GM12878 (cell line): Measurements from ENCODE around the gene TAPT1.

Experiments
- BCLAF1 ChIP-seq: fragments of 450-650 bp; IDR thresholded peaks from 2 replicates; pipeline ENCODE4 v1.6.1; 2017; ENCODE audit warnings: antibody characterized with exemption, mild to moderate bottlenecking, moderate library complexity
- CBX3 ChIP-seq: fragments of 200-600 bp; sonication (generic); IDR thresholded peaks from 2 replicates; pipeline ENCODE4 v1.6.1; 2016; ENCODE audit warnings: low read depth, borderline replicate concordance
- CHD2 ChIP-seq: IDR thresholded peaks from 2 replicates; pipeline ENCODE4 v1.6.1; 2011; ENCODE audit warnings: low read depth, low read length, improper control_type of control experiment, borderline replicate concordance
- CTCF ChIP-seq, 3 experiments: IDR thresholded peaks in 2 of 3; conservative IDR thresholded peaks in 1 of 3; 2 replicates each; pipeline ENCODE4 v1.5.1; 2011; ENCODE audit warnings: low read depth in 3 of 3, low read length in 3 of 3, mild to moderate bottlenecking in 3 of 3, control low read depth in 2 of 3, moderate library complexity in 2 of 3, inconsistent platforms in 1 of 3, mixed read lengths in 1 of 3; ENCODE audit not compliant: control insufficient read depth in 2 of 3, insufficient read depth in 1 of 3; ENCODE audit errors: extremely low read depth in 1 of 3
- FOS ChIP-seq: IDR thresholded peaks from 3 replicates; pipeline ENCODE4 v1.6.1; 2011; ENCODE audit warnings: borderline replicate concordance; ENCODE audit not compliant: insufficient read length; ENCODE audit errors: extremely low read depth
- JUND ChIP-seq: IDR thresholded peaks from 2 replicates; pipeline ENCODE4 v1.6.1; 2012; ENCODE audit warnings: low read depth, mild to moderate bottlenecking, low read length, improper control_type of control experiment, moderate library complexity
- RELA ChIP-seq: fragments of 450-650 bp; IDR thresholded peaks from 2 replicates; pipeline ENCODE4 v1.8.0; 2014; ENCODE audit warnings: borderline replicate concordance; ENCODE audit not compliant: partially characterized antibody
- SP1 ChIP-seq: IDR thresholded peaks from one replicate; pipeline ENCODE4 v1.6.1; 2011; ENCODE audit warnings: low read depth, low read length
- TCF12 ChIP-seq: IDR thresholded peaks from 2 replicates; pipeline ENCODE4 v1.6.1; 2011; ENCODE audit warnings: low read depth, mild to moderate bottlenecking, low read length
- TF ChIP-seq, protein P1 (sequence below): IDR thresholded peaks from 2 replicates; pipeline ENCODE4 v1.6.1; 2012; ENCODE audit warnings: improper control_type of control experiment, low read depth, low read length; ENCODE audit not compliant: insufficient replicate concordance

- no peak for TF ChIP-seq SP1
- no peak for TF ChIP-seq BCLAF1
- no peak for TF ChIP-seq CBX3
- TF ChIP-seq RELA, result no peak
- no peak for TF ChIP-seq CHD2
- TF ChIP-seq FOS, result no peak
- TF ChIP-seq CTCF (IDR thresholded peaks at IDR 0.05 in 2 of 3, conservative IDR thresholded peaks at IDR 0.05 in 1 of 3; ENCODE audit: control insufficient read depth in 2 of 3, extremely low read depth in 1 of 3, insufficient read depth in 1 of 3, low read depth in 3 of 3, low read length in 3 of 3), result no peak
- TF ChIP-seq JUND, result no peak
- TF ChIP-seq, protein P1, sequence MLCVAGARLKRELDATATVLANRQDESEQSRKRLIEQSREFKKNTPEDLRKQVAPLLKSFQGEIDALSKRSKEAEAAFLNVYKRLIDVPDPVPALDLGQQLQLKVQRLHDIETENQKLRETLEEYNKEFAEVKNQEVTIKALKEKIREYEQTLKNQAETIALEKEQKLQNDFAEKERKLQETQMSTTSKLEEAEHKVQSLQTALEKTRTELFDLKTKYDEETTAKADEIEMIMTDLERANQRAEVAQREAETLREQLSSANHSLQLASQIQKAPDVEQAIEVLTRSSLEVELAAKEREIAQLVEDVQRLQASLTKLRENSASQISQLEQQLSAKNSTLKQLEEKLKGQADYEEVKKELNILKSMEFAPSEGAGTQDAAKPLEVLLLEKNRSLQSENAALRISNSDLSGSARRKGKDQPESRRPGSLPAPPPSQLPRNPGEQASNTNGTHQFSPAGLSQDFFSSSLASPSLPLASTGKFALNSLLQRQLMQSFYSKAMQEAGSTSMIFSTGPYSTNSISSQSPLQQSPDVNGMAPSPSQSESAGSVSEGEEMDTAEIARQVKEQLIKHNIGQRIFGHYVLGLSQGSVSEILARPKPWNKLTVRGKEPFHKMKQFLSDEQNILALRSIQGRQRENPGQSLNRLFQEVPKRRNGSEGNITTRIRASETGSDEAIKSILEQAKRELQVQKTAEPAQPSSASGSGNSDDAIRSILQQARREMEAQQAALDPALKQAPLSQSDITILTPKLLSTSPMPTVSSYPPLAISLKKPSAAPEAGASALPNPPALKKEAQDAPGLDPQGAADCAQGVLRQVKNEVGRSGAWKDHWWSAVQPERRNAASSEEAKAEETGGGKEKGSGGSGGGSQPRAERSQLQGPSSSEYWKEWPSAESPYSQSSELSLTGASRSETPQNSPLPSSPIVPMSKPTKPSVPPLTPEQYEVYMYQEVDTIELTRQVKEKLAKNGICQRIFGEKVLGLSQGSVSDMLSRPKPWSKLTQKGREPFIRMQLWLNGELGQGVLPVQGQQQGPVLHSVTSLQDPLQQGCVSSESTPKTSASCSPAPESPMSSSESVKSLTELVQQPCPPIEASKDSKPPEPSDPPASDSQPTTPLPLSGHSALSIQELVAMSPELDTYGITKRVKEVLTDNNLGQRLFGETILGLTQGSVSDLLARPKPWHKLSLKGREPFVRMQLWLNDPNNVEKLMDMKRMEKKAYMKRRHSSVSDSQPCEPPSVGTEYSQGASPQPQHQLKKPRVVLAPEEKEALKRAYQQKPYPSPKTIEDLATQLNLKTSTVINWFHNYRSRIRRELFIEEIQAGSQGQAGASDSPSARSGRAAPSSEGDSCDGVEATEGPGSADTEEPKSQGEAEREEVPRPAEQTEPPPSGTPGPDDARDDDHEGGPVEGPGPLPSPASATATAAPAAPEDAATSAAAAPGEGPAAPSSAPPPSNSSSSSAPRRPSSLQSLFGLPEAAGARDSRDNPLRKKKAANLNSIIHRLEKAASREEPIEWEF, result no peak
- no peak for TF ChIP-seq TCF12
Observed at GRCh38 chr4:16192057-16192456, 34.2 kb downstream of the TAPT1 start.
